IMR-90 (cell line): Measurements from ENCODE around the gene KCNIP1. TPM values are rescaled to one million over a fixed set of nuclear protein-coding genes. Genes with fewer than 3 reads are reported as not detected.

Experiments used
- ATAC-seq: fragments of 200-7000 bp; cut with Tn5 transposase; 2 replicates; pipeline ENCODE4 v1.9.1; 2020; ENCODE audit warnings: low read depth, mild to moderate bottlenecking, moderate library complexity
- BruUV-seq: library from RNA; stranded (reverse); fragments of 400-500 nt; replicated peaks from 2 replicates; lab custom pipeline; 2021; lab: Mats Ljungman, UMichigan
- CTCF ChIA-PET: fragments of 300-600 bp; formaldehyde crosslinking; extraction: SDS; loops from one replicate; lab custom pipeline; 2021; ENCODE audit warnings: antibody characterized with exemption; lab: Yijun Ruan, JAX
- POLR2A ChIA-PET: fragments of 300-600 bp; sonication (Branson Sonifier 250); formaldehyde crosslinking; loops from one replicate; lab custom pipeline; 2022; ENCODE audit warnings: antibody characterized with exemption; ENCODE audit not compliant: unreplicated experiment; lab: Charles Lee
- DNase-seq: peaks from one replicate; pipeline ENCODE4 v3.0.0; 2013
- H2AFZ ChIP-seq: replicated peaks from 2 replicates; pipeline ENCODE3; 2013; ENCODE audit warnings: low read length, mild to moderate bottlenecking; ENCODE audit not compliant: poor library complexity
- H2AK5ac ChIP-seq: 2 replicates; pipeline ENCODE4 v1.6.1; 2013; ENCODE audit warnings: low read depth, low read length, inconsistent platforms
- H2AK9ac ChIP-seq: replicated peaks from 2 replicates; pipeline ENCODE3; 2013; ENCODE audit warnings: mild to moderate bottlenecking, low read depth, low read length, moderate library complexity; ENCODE audit not compliant: poor library complexity
- H2BK120ac ChIP-seq: 2 replicates; pipeline ENCODE4 v1.6.1; 2013; ENCODE audit warnings: low read depth, low read length, inconsistent platforms
- H2BK15ac ChIP-seq: 3 replicates; pipeline ENCODE4 v1.6.1; 2013; ENCODE audit warnings: low read depth, low read length, inconsistent platforms
- H2BK20ac ChIP-seq: 2 replicates; pipeline ENCODE4 v1.6.1; 2013; ENCODE audit warnings: low read depth, mild to moderate bottlenecking, inconsistent platforms, low read length, moderate library complexity
- H2BK5ac ChIP-seq: 2 replicates; pipeline ENCODE4 v1.6.1; 2013; ENCODE audit warnings: mild to moderate bottlenecking, low read depth, low read length, inconsistent platforms; ENCODE audit not compliant: poor library complexity, severe bottlenecking
- H3K14ac ChIP-seq: replicated peaks from 2 replicates; pipeline ENCODE4 v1.6.1; 2013; ENCODE audit warnings: low read depth, low read length, inconsistent platforms
- H3K18ac ChIP-seq: 2 replicates; pipeline ENCODE4 v1.6.1; 2013; ENCODE audit warnings: low read depth, low read length, control low read depth
- H3K23ac ChIP-seq: 2 replicates; pipeline ENCODE4 v1.6.1; 2013; ENCODE audit warnings: low read depth, low read length, inconsistent platforms
- H3K27ac ChIP-seq: 2 replicates; pipeline ENCODE4 v1.5.1; 2013; ENCODE audit warnings: mild to moderate bottlenecking, control low read depth, low read length; ENCODE audit not compliant: insufficient read depth
- H3K27me3 ChIP-seq: 2 replicates; pipeline ENCODE4 v1.6.1; 2013; ENCODE audit warnings: low read length; ENCODE audit not compliant: control insufficient read depth, insufficient read depth
- H3K36me3 ChIP-seq: 2 replicates; pipeline ENCODE4 v1.6.1; 2013; ENCODE audit warnings: low read length, mixed read lengths; ENCODE audit not compliant: control insufficient read depth, insufficient read depth
- H3K4ac ChIP-seq: 2 replicates; pipeline ENCODE4 v1.6.1; 2013; ENCODE audit warnings: low read depth, low read length, inconsistent platforms
- H3K4me1 ChIP-seq: 2 replicates; pipeline ENCODE4 v1.6.1; 2013; ENCODE audit warnings: low read length, mixed read lengths; ENCODE audit not compliant: control insufficient read depth, insufficient read depth
- H3K4me2 ChIP-seq: 2 replicates; pipeline ENCODE4 v1.6.1; 2013; ENCODE audit warnings: low read depth, mild to moderate bottlenecking, control low read depth, low read length, moderate library complexity
- H3K4me3 ChIP-seq: 2 replicates; pipeline ENCODE4 v1.5.1; 2013; ENCODE audit warnings: low read depth, mild to moderate bottlenecking, control low read depth, low read length, moderate library complexity; ENCODE audit not compliant: insufficient read depth
- H3K56ac ChIP-seq: 2 replicates; pipeline ENCODE4 v1.6.1; 2013; ENCODE audit warnings: low read length, inconsistent platforms; ENCODE audit not compliant: insufficient read depth; ENCODE audit errors: extremely low read depth
- H3K79me1 ChIP-seq, 2 experiments: 2 replicates each; pipeline ENCODE4 v1.6.1; 2013; ENCODE audit warnings: low read length in 2 of 2, inconsistent platforms in 1 of 2, low read depth in 1 of 2
- H3K9ac ChIP-seq: 2 replicates; pipeline ENCODE4 v1.6.1; 2013; ENCODE audit warnings: low read depth, low read length, control low read depth
- H3K9me1 ChIP-seq: 2 replicates; pipeline ENCODE4 v1.6.1; 2013; ENCODE audit warnings: low read length, inconsistent platforms; ENCODE audit not compliant: insufficient read depth
- H3K9me3 ChIP-seq: 2 replicates; pipeline ENCODE4 v1.6.1; 2013; ENCODE audit warnings: low read length; ENCODE audit not compliant: control insufficient read depth, insufficient read depth
- H4K20me1 ChIP-seq: 2 replicates; pipeline ENCODE4 v1.6.1; 2013; ENCODE audit warnings: low read length, inconsistent platforms; ENCODE audit not compliant: insufficient read depth
- H4K5ac ChIP-seq: 2 replicates; pipeline ENCODE4 v1.6.1; 2013; ENCODE audit warnings: mild to moderate bottlenecking, low read depth, low read length, control low read depth
- H4K8ac ChIP-seq, 2 experiments: 2 replicates each; pipeline ENCODE4 v1.6.1; 2013; ENCODE audit warnings: low read depth in 2 of 2, low read length in 2 of 2, control low read depth in 1 of 2, inconsistent platforms in 1 of 2
- H4K91ac ChIP-seq: 2 replicates; pipeline ENCODE4 v1.6.1; 2013; ENCODE audit warnings: low read depth, low read length, inconsistent platforms; ENCODE audit not compliant: insufficient read depth
- BHLHE40 ChIP-seq: fragments of 150-350 bp; IDR thresholded peaks from 2 replicates; pipeline ENCODE4 v1.6.1; 2016; ENCODE audit warnings: mild to moderate bottlenecking, low read depth, low read length
- CEBPB ChIP-seq: IDR thresholded peaks from 2 replicates; pipeline ENCODE4 v1.6.1; 2012; ENCODE audit warnings: low read depth, low read length, improper control_type of control experiment
- CHD1 ChIP-seq: IDR thresholded peaks from 2 replicates; pipeline ENCODE4 v1.6.1; 2012; ENCODE audit warnings: low read depth, low read length, improper control_type of control experiment
- FOS ChIP-seq: fragments of 150-350 bp; IDR thresholded peaks from 2 replicates; pipeline ENCODE4 v1.6.1; 2016; ENCODE audit warnings: low read depth, low read length
- MAFK ChIP-seq: IDR thresholded peaks from 2 replicates; pipeline ENCODE4 v1.6.1; 2012; ENCODE audit warnings: low read depth, low read length, improper control_type of control experiment
- MAZ ChIP-seq: IDR thresholded peaks from 2 replicates; pipeline ENCODE4 v1.6.1; 2012; ENCODE audit warnings: low read depth, mild to moderate bottlenecking, low read length, improper control_type of control experiment, moderate library complexity, borderline replicate concordance
- MXI1 ChIP-seq: IDR thresholded peaks from 2 replicates; pipeline ENCODE4 v1.6.1; 2012; ENCODE audit warnings: low read depth, mild to moderate bottlenecking, low read length, moderate library complexity, borderline replicate concordance
- NFE2L2 ChIP-seq: fragments of 150-350 bp; IDR thresholded peaks from 2 replicates; pipeline ENCODE4 v1.6.1; 2016; ENCODE audit warnings: low read depth, mild to moderate bottlenecking, low read length
- POLR2A ChIP-seq: IDR thresholded peaks from 2 replicates; pipeline ENCODE4 v1.6.1; 2012; ENCODE audit warnings: mild to moderate bottlenecking, low read depth, low read length
- RAD21 ChIP-seq: IDR thresholded peaks from 2 replicates; pipeline ENCODE4 v1.6.1; 2012; ENCODE audit warnings: low read length, improper control_type of control experiment
- RCOR1 ChIP-seq: IDR thresholded peaks from 2 replicates; pipeline ENCODE4 v1.6.1; 2012; ENCODE audit warnings: mild to moderate bottlenecking, low read length, improper control_type of control experiment; ENCODE audit not compliant: insufficient replicate concordance
- RFX5 ChIP-seq: IDR thresholded peaks from 2 replicates; pipeline ENCODE4 v1.8.0; 2012; ENCODE audit warnings: low read depth, mild to moderate bottlenecking, low read length, moderate library complexity
- SMC3 ChIP-seq: fragments of 150-350 bp; IDR thresholded peaks from 2 replicates; pipeline ENCODE4 v1.6.1; 2016; ENCODE audit warnings: low read depth, mild to moderate bottlenecking, antibody characterized with exemption, low read length, moderate library complexity
- WGBS, 2 experiments: methylation state at CpG; one replicate each; pipeline versions ENCODE4 v1.1.5 to v1.1.7; 2013; ENCODE audit warnings: missing lambda C conversion rate in 2 of 2; ENCODE audit not compliant: insufficient read length in 1 of 2; ENCODE audit errors: extremely low coverage in 2 of 2; 5-methylcytosine and 5-hydroxymethylcytosine counted together
- dilution Hi-C: fragments of 300-500 bp; cut with HindIII; formaldehyde crosslinking; loops from one replicate; pipeline ENCODE4 v1.14.3; 2018; ENCODE audit warnings: low sequenced_read_pairs; ENCODE audit not compliant: unreplicated experiment
- in situ Hi-C: fragments of 300-500 bp; cut with MboI; formaldehyde crosslinking; loops from 3 replicates; pipeline ENCODE4 v1.14.3; 2019; ENCODE audit warnings: low sequenced_read_pairs, inconsistent platforms, mixed read lengths
- intact Hi-C: fragments of 100-400 bp; cut with micrococcal nuclease; formaldehyde crosslinking; loops from 2 replicates; pipeline ENCODE4 v1.10.0; 2022
- polyA plus RNA-seq, 3 experiments: library from polyadenylated mRNA; depleted of rRNA; stranded (reverse); fragments of >200 nt; gene quantifications; 2 replicates each; pipeline ENCODE4 v1.2.3, GENCODE V29; 2012; ENCODE audit warnings: low replicate concordance in 1 of 3
- total RNA-seq: library from RNA; depleted of rRNA; stranded (reverse); fragments of >200 nt; gene quantifications from 2 replicates; pipeline ENCODE4 v1.2.3, GENCODE V29; 2012
- TF ChIP-seq, protein P1 (sequence below): conservative IDR thresholded peaks from 2 replicates; pipeline ENCODE4 v1.5.1; 2012; ENCODE audit warnings: mild to moderate bottlenecking, low read depth, low read length, improper control_type of control experiment
- TF ChIP-seq, protein P2 (sequence below): fragments of 150-350 bp; IDR thresholded peaks from 2 replicates; pipeline ENCODE4 v1.6.1; 2017; ENCODE audit warnings: mild to moderate bottlenecking, antibody characterized with exemption, low read length, low read depth
- TF ChIP-seq, protein P3 (sequence below): fragments of 150-350 bp; IDR thresholded peaks from 2 replicates; pipeline ENCODE4 v1.6.1; 2016; ENCODE audit warnings: low read depth, mild to moderate bottlenecking, low read length, moderate library complexity, borderline replicate concordance

The KCNIP1 gene
- total and polyA plus RNA-seq, 2 of the 4 experiments (the other 2 are of a cell fraction): not detected

DNA sequence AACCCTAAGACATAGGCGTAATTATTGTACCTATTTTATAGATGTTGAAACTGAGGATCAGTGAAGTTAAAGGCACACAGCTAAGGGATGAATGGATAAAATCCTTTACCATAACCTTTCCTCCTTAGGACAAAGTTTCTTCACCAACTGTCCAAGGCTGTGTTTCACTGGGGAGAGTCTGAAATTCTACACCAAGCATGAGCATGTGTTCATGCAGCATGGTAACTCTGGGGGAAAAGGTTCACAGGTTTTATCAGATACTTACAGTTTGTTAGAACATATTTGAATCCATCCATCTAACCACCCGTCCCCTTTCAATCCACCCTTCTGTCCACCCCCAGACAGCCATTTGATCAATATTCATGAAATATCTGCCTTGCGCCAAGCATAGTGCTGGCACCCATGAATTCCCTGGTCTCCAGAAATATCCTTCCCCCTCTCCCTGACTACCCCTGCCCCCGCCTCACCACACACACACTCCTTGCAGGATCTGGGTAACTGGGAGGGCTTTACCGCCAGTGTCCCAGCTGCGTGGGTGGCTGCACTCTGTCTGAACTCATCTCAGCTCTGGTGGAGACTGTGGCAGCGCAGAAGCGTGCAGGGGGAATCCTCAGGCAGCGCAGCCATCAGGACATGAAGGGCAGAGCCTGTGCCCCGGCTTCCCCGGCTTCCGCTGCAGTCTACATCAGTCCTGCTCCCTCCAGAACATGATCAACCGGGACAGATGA, 6.3 kb upstream of the KCNIP1 start:
- H2BK120ac ChIP-seq: no peak overlapping the region
- no peaks in the 10 kb centered on the region for H4K20me1 ChIP-seq
- H3K4me2 ChIP-seq: no peak overlapping the region
- no peak overlapping the region for H3K18ac ChIP-seq
- TF ChIP-seq MXI1 (no peak), RCOR1 (no peak), MAZ (no peak), MAFK (no peak), NFE2L2 (no peak), BHLHE40 (no peak), CHD1 (no peak), CEBPB (no peak), SMC3 (no peak), RAD21 (no peak), POLR2A (no peak), FOS (no peak), RFX5 (no peak)
- TF ChIP-seq, protein P1, sequence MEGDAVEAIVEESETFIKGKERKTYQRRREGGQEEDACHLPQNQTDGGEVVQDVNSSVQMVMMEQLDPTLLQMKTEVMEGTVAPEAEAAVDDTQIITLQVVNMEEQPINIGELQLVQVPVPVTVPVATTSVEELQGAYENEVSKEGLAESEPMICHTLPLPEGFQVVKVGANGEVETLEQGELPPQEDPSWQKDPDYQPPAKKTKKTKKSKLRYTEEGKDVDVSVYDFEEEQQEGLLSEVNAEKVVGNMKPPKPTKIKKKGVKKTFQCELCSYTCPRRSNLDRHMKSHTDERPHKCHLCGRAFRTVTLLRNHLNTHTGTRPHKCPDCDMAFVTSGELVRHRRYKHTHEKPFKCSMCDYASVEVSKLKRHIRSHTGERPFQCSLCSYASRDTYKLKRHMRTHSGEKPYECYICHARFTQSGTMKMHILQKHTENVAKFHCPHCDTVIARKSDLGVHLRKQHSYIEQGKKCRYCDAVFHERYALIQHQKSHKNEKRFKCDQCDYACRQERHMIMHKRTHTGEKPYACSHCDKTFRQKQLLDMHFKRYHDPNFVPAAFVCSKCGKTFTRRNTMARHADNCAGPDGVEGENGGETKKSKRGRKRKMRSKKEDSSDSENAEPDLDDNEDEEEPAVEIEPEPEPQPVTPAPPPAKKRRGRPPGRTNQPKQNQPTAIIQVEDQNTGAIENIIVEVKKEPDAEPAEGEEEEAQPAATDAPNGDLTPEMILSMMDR: no peak
- TF ChIP-seq, protein P2, sequence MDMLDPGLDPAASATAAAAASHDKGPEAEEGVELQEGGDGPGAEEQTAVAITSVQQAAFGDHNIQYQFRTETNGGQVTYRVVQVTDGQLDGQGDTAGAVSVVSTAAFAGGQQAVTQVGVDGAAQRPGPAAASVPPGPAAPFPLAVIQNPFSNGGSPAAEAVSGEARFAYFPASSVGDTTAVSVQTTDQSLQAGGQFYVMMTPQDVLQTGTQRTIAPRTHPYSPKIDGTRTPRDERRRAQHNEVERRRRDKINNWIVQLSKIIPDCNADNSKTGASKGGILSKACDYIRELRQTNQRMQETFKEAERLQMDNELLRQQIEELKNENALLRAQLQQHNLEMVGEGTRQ: no peak
- TF ChIP-seq, protein P3, sequence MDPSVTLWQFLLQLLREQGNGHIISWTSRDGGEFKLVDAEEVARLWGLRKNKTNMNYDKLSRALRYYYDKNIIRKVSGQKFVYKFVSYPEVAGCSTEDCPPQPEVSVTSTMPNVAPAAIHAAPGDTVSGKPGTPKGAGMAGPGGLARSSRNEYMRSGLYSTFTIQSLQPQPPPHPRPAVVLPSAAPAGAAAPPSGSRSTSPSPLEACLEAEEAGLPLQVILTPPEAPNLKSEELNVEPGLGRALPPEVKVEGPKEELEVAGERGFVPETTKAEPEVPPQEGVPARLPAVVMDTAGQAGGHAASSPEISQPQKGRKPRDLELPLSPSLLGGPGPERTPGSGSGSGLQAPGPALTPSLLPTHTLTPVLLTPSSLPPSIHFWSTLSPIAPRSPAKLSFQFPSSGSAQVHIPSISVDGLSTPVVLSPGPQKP: no peak
- H3K4me3 ChIP-seq: no peak overlapping the region
- H2AK9ac ChIP-seq: no peak overlapping the region
- no peak overlapping the region for H3K56ac ChIP-seq
- ChIA-PET POLR2A (no interaction called here), CTCF (no interaction called here)
- peak overlapping the region; percentile 35 for H2AFZ ChIP-seq
- no peak overlapping the region for H2BK15ac ChIP-seq
- peak; percentile 31 for DNase-seq
- no peak overlapping the region for H2AK5ac ChIP-seq
- no TSS peak for BruUV-seq
- no peaks in the 10 kb centered on the region for H3K36me3 ChIP-seq
- dilution Hi-C loops: no loop called here
- H3K4ac ChIP-seq: no peak overlapping the region
- peak; percentile 63 for ATAC-seq
- H2BK20ac ChIP-seq: no peak overlapping the region
- H3K9me1 ChIP-seq: no peaks in the 10 kb centered on the region
- H3K9ac ChIP-seq: no peak overlapping the region
- no peaks in the 10 kb centered on the region for H3K79me1 ChIP-seq
- no peak overlapping the region for H4K91ac ChIP-seq
- in situ Hi-C loops: no loop called here
- H4K5ac ChIP-seq: no peak overlapping the region
- no peaks in the 10 kb centered on the region; the same call in 1 of the 2 replicates for H3K9me3 ChIP-seq
- WGBS, 2 experiments: 22% methylated on average over 7 of the region's 13 CpGs; no CpG with 5 or more reads in 1 of the 2 experiments
- peaks cover 7% of the 10 kb centered on the region for H3K27me3 ChIP-seq
- intact Hi-C loops: no loop called here
- H4K8ac ChIP-seq: no peak overlapping the region
- no peak overlapping the region for H3K23ac ChIP-seq
- no peak overlapping the region for H2BK5ac ChIP-seq
- H3K4me1 ChIP-seq: no peaks in the 10 kb centered on the region
- no peak overlapping the region for H3K14ac ChIP-seq
- no peak overlapping the region for H3K27ac ChIP-seq
